K562 (cell line): ENCODE results near the gene DLST. TPM values are rescaled to one million over a fixed set of nuclear protein-coding genes. Genes with fewer than 3 reads are reported as not detected.

Source experiments
- ARNT ChIP-seq, 2 experiments: fragments of 450-650 bp; IDR thresholded peaks; 2 replicates each; pipeline ENCODE4 v1.6.1; 2016; ENCODE audit warnings: mild to moderate bottlenecking in 1 of 2
- ATF7 ChIP-seq: fragments of 450-650 bp; IDR thresholded peaks from 2 replicates; pipeline ENCODE4 v1.7.1; 2014; ENCODE audit warnings: mild to moderate bottlenecking, moderate library complexity
- BACH1 ChIP-seq: fragments of 200-800 bp; sonication (Bioruptor generic); IDR thresholded peaks from 2 replicates; pipeline ENCODE4 v1.6.1; 2016; ENCODE audit warnings: missing genetic modification characterization, missing compliant biosample characterization
- BCOR ChIP-seq: fragments of 450-650 bp; IDR thresholded peaks from 2 replicates; pipeline ENCODE4 v1.6.1; 2016
- CREB1 ChIP-seq, 2 experiments: sonication (generic) in 1 of 2; formaldehyde crosslinking in 1 of 2; IDR thresholded peaks; 2 replicates each; pipeline versions ENCODE4 v1.6.1 to v1.8.0; 2012 to 2022; ENCODE audit warnings: inconsistent platforms in 1 of 2, mild to moderate bottlenecking in 1 of 2, missing genetic modification reagents in 1 of 2, moderate library complexity in 1 of 2
- EGR1 ChIP-seq: fragments of 450-650 bp; conservative IDR thresholded peaks from 2 replicates; pipeline ENCODE4 v1.6.1; 2017; ENCODE audit warnings: mild to moderate bottlenecking
- KDM1A ChIP-seq, 2 experiments: fragments of 450-650 bp; IDR thresholded peaks; 2 replicates each; pipeline ENCODE4 v1.6.1; 2016; ENCODE audit warnings: mild to moderate bottlenecking in 2 of 2
- MTA2 ChIP-seq: fragments of 450-650 bp; IDR thresholded peaks from 2 replicates; pipeline ENCODE4 v1.6.1; 2016; ENCODE audit warnings: low read depth
- MYC ChIP-seq, 2 experiments: fragments of 250-450 bp in 1 of 2; sonication (Bioruptor Pico) in 1 of 2; IDR thresholded peaks; 2 replicates each; pipeline versions ENCODE4 v1.5.1 to v1.6.1; 2012 to 2021; ENCODE audit warnings: low read depth in 2 of 2, borderline replicate concordance in 1 of 2, improper control_type of control experiment in 1 of 2, low read length in 1 of 2, mild to moderate bottlenecking in 1 of 2, moderate library complexity in 1 of 2
- MYNN ChIP-seq, 2 experiments: sonication (generic); formaldehyde crosslinking in 1 of 2; IDR thresholded peaks; 2 replicates each; pipeline versions ENCODE4 v1.5.0 to v1.6.1; 2016 to 2020; ENCODE audit warnings: antibody characterized with exemption in 1 of 2, missing genetic modification reagents in 1 of 2
- RCOR1 ChIP-seq, 2 experiments: IDR thresholded peaks; 2 replicates each; pipeline ENCODE4 v1.6.1; 2012; ENCODE audit warnings: low read depth in 2 of 2, low read length in 2 of 2, borderline replicate concordance in 1 of 2, improper control_type of control experiment in 1 of 2
- SMAD1 ChIP-seq: fragments of 150-350 bp; IDR thresholded peaks from 2 replicates; pipeline ENCODE4 v1.6.1; 2014; ENCODE audit warnings: low read length, low read depth; ENCODE audit not compliant: partially characterized antibody
- SMARCA4 ChIP-seq: fragments of 450-650 bp; IDR thresholded peaks from 2 replicates; pipeline ENCODE4 v1.6.1; 2016
- STAG1 ChIP-seq: sonication (generic); formaldehyde crosslinking; IDR thresholded peaks from 2 replicates; pipeline ENCODE4 v1.5.0; 2020; ENCODE audit warnings: missing genetic modification reagents, borderline replicate concordance
- ZNF384 ChIP-seq: IDR thresholded peaks from 2 replicates; pipeline ENCODE4 v1.6.1; 2012; ENCODE audit warnings: low read depth, low read length, improper control_type of control experiment
- ZNF668 ChIP-seq: fragments of 250-450 bp; sonication (Bioruptor Pico); IDR thresholded peaks from 2 replicates; pipeline ENCODE4 v1.8.0; 2022; ENCODE audit warnings: mild to moderate bottlenecking, inconsistent platforms
- ZNF766 ChIP-seq: fragments of 200-800 bp; sonication (Bioruptor generic); conservative IDR thresholded peaks from 2 replicates; pipeline ENCODE4 v1.6.1; 2016; ENCODE audit warnings: missing genetic modification characterization, missing compliant biosample characterization
- ZSCAN32 ChIP-seq: fragments of 450-650 bp; formaldehyde crosslinking; IDR thresholded peaks from 2 replicates; pipeline ENCODE4 v1.4.0; 2020; ENCODE audit warnings: mild to moderate bottlenecking, moderate library complexity
- polyA plus RNA-seq, 8 experiments: library from polyadenylated mRNA; depleted of rRNA in 4 of 8; stranded (reverse) in 5 of 8; unstranded in 3 of 8; fragments of >200 nt; fragmentation: Nextera tagmentation in 2 of 8; fragmentation: Illumina TruSeq in 1 of 8; extraction: Ambion mirVana in 2 of 8; extraction: Trizol in 1 of 8; gene quantifications; 2 replicates each; pipeline versions ENCODE4 v1.2.1 to v1.2.3, GENCODE V29; 2011 to 2014; ENCODE audit warnings: inconsistent platforms in 1 of 8, missing spikeins in 1 of 8
- total RNA-seq, 7 experiments: library from RNA; depleted of rRNA in 6 of 7; stranded (reverse); fragments of >200 nt in 6 of 7; fragmentation: Illumina TruSeq in 2 of 7; extraction: Trizol in 2 of 7; gene quantifications; 2 replicates each; pipeline versions ENCODE4 v1.2.1 to v1.2.3, GENCODE V29; 2011 to 2021; ENCODE audit warnings: low replicate concordance in 1 of 7
- TF ChIP-seq, protein P1 (sequence below): fragments of 450-650 bp; IDR thresholded peaks from 2 replicates; pipeline ENCODE4 v1.6.1; 2018; ENCODE audit not compliant: partially characterized antibody
- TF ChIP-seq, protein P2 (sequence below): fragments of 450-650 bp; formaldehyde crosslinking; IDR thresholded peaks from 2 replicates; pipeline ENCODE4 v1.4.0; 2020; ENCODE audit warnings: mild to moderate bottlenecking, moderate library complexity
- TF ChIP-seq, protein P3 (sequence below): fragments of 450-650 bp; formaldehyde crosslinking; IDR thresholded peaks from 2 replicates; pipeline ENCODE4 v1.4.0; 2020; ENCODE audit warnings: mild to moderate bottlenecking, moderate library complexity

The DLST gene
- total and polyA plus RNA-seq, 9 of the 15 experiments (the other 6 are each of a cell fraction or from before 2014, with no cell fraction given) = 3.0 to 73.7 (median 45.4) TPM

DNA sequence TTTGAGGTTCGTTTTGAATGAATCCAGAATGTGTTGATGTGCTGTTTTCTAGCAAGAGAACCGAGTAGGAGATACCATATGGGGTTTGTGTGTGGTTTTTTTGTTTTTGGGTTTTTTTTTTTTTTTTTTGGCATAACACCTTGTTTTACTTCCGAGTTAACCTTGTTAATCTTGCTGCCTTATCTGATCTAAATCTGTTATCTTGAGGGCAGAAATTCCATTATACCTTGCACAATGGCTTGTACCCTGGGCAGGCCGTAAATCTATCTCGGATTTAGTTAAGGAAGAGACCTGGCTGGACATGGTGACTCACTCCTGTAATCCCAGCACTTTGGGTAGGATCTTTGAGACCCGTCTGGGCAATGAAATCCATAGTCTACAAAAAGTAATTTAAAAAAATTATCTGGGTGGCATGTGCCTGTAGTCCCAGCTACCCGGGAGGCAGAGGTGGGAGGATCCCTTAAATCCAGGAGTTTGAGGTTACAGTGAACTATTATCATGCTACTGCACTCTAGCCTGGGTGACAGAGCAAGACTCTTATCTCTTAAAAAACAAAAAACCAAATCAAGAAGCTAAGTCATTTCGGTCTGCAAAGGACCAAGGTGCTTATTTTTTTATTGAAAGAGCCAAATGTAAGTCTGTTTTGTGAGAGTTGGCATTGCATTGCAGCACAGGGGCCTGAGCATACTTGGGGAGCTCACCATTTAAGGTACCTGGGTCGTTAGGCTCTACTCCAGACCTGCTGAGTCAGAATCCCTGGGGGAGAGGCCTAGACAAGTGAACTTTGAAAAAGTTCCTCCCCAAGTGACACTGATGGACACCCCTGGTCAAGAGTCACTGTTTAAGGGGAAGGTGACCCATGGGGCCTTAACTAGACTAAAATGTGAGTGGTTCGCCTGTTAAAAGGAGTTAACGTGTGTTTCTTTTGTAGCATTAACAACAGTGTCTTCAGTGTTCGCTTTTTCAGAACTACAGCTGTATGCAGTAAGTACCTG, 6.7 kb downstream of the DLST start (continued):
- 0 out of 4 replicates have a peak, but pooled peaks of 1 of the 2 experiments have one; percentile 9 for TF ChIP-seq ARNT (IDR thresholded peaks at IDR 0.05)
- TF ChIP-seq BCOR = no peak
- TF ChIP-seq, protein P1, sequence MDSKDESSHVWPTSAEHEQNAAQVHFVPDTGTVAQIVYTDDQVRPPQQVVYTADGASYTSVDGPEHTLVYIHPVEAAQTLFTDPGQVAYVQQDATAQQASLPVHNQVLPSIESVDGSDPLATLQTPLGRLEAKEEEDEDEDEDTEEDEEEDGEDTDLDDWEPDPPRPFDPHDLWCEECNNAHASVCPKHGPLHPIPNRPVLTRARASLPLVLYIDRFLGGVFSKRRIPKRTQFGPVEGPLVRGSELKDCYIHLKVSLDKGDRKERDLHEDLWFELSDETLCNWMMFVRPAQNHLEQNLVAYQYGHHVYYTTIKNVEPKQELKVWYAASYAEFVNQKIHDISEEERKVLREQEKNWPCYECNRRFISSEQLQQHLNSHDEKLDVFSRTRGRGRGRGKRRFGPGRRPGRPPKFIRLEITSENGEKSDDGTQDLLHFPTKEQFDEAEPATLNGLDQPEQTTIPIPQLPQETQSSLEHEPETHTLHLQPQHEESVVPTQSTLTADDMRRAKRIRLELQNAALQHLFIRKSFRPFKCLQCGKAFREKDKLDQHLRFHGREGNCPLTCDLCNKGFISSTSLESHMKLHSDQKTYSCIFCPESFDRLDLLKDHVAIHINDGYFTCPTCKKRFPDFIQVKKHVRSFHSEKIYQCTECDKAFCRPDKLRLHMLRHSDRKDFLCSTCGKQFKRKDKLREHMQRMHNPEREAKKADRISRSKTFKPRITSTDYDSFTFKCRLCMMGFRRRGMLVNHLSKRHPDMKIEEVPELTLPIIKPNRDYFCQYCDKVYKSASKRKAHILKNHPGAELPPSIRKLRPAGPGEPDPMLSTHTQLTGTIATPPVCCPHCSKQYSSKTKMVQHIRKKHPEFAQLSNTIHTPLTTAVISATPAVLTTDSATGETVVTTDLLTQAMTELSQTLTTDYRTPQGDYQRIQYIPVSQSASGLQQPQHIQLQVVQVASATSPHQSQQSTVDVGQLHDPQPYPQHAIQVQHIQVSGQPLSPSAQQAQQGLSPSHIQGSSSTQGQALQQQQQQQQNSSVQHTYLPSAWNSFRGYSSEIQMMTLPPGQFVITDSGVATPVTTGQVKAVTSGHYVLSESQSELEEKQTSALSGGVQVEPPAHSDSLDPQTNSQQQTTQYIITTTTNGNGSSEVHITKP = peak; percentile 17
- 0 out of 2 replicates have a peak, but pooled peaks have one; percentile 15 for TF ChIP-seq EGR1
- TF ChIP-seq SMAD1 = no peak
- no peak for TF ChIP-seq ZSCAN32
- TF ChIP-seq, protein P2, sequence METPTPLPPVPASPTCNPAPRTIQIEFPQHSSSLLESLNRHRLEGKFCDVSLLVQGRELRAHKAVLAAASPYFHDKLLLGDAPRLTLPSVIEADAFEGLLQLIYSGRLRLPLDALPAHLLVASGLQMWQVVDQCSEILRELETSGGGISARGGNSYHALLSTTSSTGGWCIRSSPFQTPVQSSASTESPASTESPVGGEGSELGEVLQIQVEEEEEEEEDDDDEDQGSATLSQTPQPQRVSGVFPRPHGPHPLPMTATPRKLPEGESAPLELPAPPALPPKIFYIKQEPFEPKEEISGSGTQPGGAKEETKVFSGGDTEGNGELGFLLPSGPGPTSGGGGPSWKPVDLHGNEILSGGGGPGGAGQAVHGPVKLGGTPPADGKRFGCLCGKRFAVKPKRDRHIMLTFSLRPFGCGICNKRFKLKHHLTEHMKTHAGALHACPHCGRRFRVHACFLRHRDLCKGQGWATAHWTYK (CRISPR knock-in tag) = no peak
- peak; percentile 31; the same call in 1 of the 2 replicates for TF ChIP-seq ATF7
- TF ChIP-seq STAG1 (CRISPR knock-in tag) = no peak
- TF ChIP-seq MYNN (IDR thresholded peaks at IDR 0.05) = peak; percentile 91
- TF ChIP-seq MYNN (CRISPR knock-in tag; IDR thresholded peaks at IDR 0.05) = no peak
- peak; percentile 58; the same call in 1 of the 2 replicates for TF ChIP-seq ZNF384
- TF ChIP-seq CREB1 (IDR thresholded peaks at IDR 0.05) = peak; percentile 14; the same call in 1 of the 2 replicates
- TF ChIP-seq CREB1 (CRISPR knock-in tag; IDR thresholded peaks at IDR 0.05) = no peak
- peak; percentile 69 for TF ChIP-seq MTA2
- TF ChIP-seq, protein P3, sequence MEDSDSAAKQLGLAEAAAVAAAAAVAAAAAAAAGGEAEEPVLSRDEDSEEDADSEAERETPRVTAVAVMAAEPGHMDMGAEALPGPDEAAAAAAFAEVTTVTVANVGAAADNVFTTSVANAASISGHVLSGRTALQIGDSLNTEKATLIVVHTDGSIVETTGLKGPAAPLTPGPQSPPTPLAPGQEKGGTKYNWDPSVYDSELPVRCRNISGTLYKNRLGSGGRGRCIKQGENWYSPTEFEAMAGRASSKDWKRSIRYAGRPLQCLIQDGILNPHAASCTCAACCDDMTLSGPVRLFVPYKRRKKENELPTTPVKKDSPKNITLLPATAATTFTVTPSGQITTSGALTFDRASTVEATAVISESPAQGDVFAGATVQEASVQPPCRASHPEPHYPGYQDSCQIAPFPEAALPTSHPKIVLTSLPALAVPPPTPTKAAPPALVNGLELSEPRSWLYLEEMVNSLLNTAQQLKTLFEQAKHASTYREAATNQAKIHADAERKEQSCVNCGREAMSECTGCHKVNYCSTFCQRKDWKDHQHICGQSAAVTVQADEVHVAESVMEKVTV (CRISPR knock-in tag) = no peak
- peak; percentile 94 for TF ChIP-seq SMARCA4
- TF ChIP-seq ZNF668 = no peak
- TF ChIP-seq KDM1A (IDR thresholded peaks at IDR 0.05) = peak; percentile 97
- peak; percentile 90 to 93 for TF ChIP-seq RCOR1 (IDR thresholded peaks at IDR 0.05; ENCODE audit: borderline replicate concordance in 1 of 2, low read depth in 2 of 2, low read length in 2 of 2)
- TF ChIP-seq BACH1 (tag) = no peak
- TF ChIP-seq MYC (IDR thresholded peaks at IDR 0.05; ENCODE audit: low read depth, low read length) = peak; percentile 58; the same call in 1 of the 2 replicates
- TF ChIP-seq MYC (CRISPR knock-in tag; IDR thresholded peaks at IDR 0.05; ENCODE audit: borderline replicate concordance, low read depth) = no peak
- TF ChIP-seq ZNF766 (CRISPR knock-in tag) = 0 out of 2 replicates have a peak, but pooled peaks have one; percentile 13
